Vagina (tissue), 2 donors: ENCODE results near the gene MEF2A.

Experiments
- POLR2A ChIP-seq, 2 donors: fragments of 450-650 bp; IDR thresholded peaks; one replicate each; pipeline ENCODE4 v1.6.1; 2017; ENCODE audit warnings: antibody characterized with exemption in 2 of 2, mild to moderate bottlenecking in 2 of 2, moderate library complexity in 2 of 2
- TF ChIP-seq, protein P1 (sequence below), 3 experiments: fragments of 450-650 bp in 2 of 3; fragments of 200-600 bp in 1 of 3; sonication (generic) in 1 of 3; IDR thresholded peaks; one replicate each; pipeline ENCODE4 v1.5.1; 2017 to 2019; ENCODE audit warnings: antibody characterized with exemption in 3 of 3, mild to moderate bottlenecking in 2 of 3, moderate library complexity in 2 of 3

DNA sequence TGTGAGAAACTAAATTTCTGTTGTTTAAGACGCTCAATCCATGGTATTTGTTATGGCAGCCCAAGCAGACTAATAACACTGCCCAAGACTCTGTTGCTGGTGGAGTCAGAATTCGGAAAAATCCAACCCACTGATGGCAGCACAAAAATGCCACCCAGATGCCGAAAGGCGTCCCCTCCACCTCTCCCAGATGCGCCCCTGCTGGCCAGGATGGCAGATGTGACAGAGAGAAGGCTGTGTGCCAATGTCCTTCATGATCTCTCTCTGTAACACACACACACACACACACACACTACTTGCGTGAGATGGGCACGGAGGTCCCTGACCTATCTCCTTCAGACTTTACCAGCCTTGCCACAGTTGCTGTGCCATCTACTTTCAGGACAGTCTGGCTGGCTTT is 178.4 kb downstream of the MEF2A start:
- TF ChIP-seq, protein P1, sequence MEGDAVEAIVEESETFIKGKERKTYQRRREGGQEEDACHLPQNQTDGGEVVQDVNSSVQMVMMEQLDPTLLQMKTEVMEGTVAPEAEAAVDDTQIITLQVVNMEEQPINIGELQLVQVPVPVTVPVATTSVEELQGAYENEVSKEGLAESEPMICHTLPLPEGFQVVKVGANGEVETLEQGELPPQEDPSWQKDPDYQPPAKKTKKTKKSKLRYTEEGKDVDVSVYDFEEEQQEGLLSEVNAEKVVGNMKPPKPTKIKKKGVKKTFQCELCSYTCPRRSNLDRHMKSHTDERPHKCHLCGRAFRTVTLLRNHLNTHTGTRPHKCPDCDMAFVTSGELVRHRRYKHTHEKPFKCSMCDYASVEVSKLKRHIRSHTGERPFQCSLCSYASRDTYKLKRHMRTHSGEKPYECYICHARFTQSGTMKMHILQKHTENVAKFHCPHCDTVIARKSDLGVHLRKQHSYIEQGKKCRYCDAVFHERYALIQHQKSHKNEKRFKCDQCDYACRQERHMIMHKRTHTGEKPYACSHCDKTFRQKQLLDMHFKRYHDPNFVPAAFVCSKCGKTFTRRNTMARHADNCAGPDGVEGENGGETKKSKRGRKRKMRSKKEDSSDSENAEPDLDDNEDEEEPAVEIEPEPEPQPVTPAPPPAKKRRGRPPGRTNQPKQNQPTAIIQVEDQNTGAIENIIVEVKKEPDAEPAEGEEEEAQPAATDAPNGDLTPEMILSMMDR (IDR thresholded peaks at IDR 0.05): no peak
- TF ChIP-seq POLR2A (IDR thresholded peaks at IDR 0.05): no peak
